GM19372 (cell line): ENCODE measurements around the gene FUT2.

ENCODE experiments used
- ATAC-seq: cut with Tn5 transposase; IDR thresholded peaks from one replicate; pipeline ENCODE4 v1.9.1; 2021; ENCODE audit warnings: mild to moderate bottlenecking, low read depth, moderate library complexity; ENCODE audit not compliant: unreplicated experiment

FUT2 gene

GRCh38 chr19:48722196-48722708, 26.5 kb downstream of the FUT2 start:
- ATAC-seq = no peak

- ATAC-seq = no peak
Observed at GRCh38 chr19:48724796-48725753, 29.3 kb downstream of the FUT2 start.

GRCh38 chr19:48726556-48726955, 30.8 kb downstream of the FUT2 start:
- ATAC-seq = no peak

- ATAC-seq = no peak
Observed at GRCh38 chr19:48728911-48729664, 33.3 kb downstream of the FUT2 start.

DNA sequence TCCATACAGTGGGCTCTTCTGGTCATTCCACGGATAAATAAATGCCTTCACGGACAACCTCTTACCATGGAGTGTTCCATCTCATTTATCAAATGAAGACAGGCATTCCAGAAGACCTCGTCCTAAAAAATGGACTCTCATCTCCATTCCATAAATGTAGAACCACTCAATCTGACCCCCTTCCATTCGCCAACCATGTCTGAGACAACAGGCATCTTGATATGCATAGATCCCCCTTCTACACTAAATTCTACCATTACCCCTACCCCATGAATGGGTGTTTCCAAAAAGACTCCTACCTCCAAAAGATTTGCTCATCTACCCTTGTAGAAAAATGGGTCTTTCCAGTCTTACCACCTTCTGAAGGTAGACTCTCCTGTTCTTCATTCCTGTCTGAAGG, 35.7 kb downstream of the FUT2 start:
- no peak for ATAC-seq

DNA sequence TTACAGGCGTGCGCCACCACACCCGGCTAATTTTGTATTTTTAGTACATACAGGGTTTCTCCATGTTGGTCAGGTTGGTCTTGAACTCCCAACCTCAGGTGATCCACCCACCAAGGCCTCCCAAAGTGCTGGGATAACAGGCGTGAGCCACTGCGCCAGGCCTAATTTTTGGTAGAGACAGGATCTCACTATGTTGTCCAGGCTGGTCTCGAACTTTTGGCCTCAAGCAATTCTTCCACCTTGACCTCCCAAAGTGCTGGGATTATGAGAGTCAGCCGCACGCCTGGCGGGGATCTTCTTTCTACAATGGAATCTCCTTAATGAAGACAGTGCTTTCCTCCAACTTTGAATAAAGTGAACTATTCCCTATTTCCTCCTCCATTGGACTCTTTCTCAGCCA, 38.9 kb downstream of the FUT2 start:
- ATAC-seq = no peak

GRCh38 chr19:48735031-48735615, 39.4 kb downstream of the FUT2 start:
- no peak for ATAC-seq

- ATAC-seq = no peak
Observed at GRCh38 chr19:48737360-48737998, 41.7 kb downstream of the FUT2 start.

DNA sequence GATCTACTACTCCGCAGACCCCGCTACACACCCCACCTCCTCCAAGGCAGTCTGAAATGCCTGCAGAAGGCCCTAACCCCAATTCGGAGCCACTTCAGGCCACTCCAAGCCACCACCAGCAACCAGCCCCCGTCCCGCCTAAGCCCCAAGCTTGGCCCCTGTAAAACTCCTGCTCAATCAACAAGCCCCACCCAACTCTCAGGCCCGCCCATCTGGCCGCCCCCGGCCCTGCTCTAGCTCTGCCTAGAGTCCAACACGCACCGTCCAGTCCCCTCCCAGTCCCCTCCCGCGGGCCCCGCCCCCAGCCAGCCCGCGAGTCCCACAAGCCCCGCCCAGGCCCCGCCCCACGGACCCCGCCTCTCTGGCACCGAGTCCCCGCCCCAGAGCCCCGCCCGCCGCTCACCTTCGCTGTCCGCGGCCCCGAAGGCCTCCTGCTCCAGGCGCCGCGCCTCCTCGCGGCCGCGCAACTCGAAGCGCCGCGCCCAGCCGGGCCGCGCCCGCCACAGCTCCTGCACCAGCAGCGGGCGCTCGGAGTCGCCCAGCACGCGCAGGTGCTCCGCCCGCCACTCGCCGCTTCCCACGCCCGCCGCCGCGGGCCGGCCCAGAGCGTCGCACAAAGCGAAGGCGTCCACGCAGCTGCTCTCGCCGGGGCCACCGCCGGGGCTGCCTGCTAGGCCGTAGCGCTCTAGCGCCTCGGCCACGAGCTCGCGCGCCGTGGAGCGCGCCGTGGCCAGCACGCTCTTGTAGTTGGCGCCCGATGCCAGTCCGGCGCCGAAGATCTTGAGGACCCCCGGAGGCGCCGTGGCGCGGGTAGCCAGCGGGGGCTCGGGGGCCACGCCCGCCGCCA, 43.0 kb downstream of the FUT2 start:
- peak; percentile 90 for ATAC-seq

GRCh38 chr19:48739404-48740163, 43.8 kb downstream of the FUT2 start:
- no peak for ATAC-seq

DNA sequence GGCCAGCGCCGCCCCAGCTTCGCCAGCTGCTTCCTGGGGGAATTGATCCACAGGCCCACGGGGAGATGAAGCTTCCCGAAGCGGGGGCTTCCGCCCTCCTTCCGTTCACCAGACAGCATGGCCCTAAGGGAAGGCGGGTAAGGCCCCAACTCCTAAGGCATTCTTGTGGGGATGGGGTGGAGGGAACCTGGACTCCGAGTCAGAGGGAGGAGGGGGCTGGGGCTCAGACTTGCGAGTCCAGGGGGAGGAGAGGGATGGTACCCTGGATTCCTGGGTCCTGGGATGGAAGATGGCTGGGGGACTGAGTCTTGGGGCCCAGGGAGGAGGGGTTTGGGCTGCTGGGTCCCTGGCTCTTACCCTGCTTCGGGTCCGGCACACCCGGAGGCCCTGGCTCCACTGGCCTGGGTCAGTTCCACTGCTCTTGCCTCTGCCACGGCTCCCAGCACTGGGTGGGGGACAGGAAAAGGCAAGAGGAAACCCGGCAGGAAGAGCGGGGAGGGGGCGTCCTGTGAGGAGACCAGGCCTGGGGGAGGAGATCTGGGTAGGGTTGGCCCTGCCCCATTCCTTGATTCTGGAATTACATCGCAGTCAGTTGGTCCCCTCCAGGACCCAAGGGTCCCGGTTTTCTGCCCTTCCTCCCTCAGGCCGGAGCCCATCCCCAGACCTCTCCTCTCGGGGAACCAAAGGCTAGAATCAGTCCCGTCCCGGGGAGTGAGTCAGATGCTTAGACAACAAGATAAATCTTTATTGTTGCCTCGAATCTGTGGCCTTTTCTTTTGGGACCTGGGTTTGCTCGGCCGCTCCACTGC, 44.6 kb downstream of the FUT2 start, which contains the start of gene RASIP1:
Gene RASIP1 (minus strand): TSS at position 447 of the 809 bp plus-strand sequence. CDS start 328 bp downstream, at position 119.
- no peak for ATAC-seq

GRCh38 chr19:48741129-48741999, 45.6 kb downstream of the FUT2 start:
- no peak for ATAC-seq

DNA sequence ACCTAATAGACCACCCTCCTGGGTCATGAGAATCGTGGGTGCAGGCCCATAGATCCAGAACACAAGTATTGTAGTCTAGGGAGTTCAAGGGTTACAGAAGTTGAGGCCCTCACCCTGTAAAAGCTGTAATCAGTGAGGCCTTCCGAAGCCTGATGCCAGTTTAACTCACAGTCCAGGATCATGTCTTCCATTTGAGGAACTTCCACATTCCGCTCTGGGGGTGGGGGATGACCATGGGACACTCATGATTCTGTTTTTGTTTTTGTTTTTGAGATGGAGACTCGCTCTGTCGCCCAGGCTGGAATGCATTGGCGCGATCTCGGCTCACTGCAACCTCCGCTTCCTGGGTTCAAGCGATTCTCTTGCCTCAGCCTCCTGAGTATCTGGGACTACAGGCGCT, 46.3 kb downstream of the FUT2 start:
- ATAC-seq = no peak

GRCh38 chr19:48745208-48745995, 49.6 kb downstream of the FUT2 start:
- ATAC-seq = no peak

- ATAC-seq = no peak
Observed at GRCh38 chr19:48746110-48746509, 50.3 kb downstream of the FUT2 start.
